Spleen (tissue), 7 donors: ENCODE measurements around the gene CDYL2.

Source experiments
- POLR2A ChIP-seq, 3 donors: fragments of 450-650 bp; IDR thresholded peaks; one replicate each; pipeline ENCODE4 v1.5.1; 2017; ENCODE audit warnings: antibody characterized with exemption in 3 of 3, mild to moderate bottlenecking in 1 of 3
- TF ChIP-seq, protein P1 (sequence below), 11 experiments: fragments of 200-600 bp in 7 of 11; fragments of 450-650 bp in 4 of 11; sonication (generic) in 4 of 11; IDR thresholded peaks in 8 of 11; conservative IDR thresholded peaks in 3 of 11; 1 replicate in 7 of 11; 2 replicates in 4 of 11; pipeline versions ENCODE4 v1.4.0 to v1.8.0; 2016 to 2021; ENCODE audit warnings: antibody characterized with exemption in 11 of 11, inconsistent platforms in 4 of 11, mild to moderate bottlenecking in 1 of 11
- donor health status: DM: no; HTN: no; CAD: no; lungs with moderate emphysema.
- donor health status: DM: no; HTN: no; CAD: no.
- donor health status: DM: no; HTN: no; CAD: no.

- TF ChIP-seq, protein P1, sequence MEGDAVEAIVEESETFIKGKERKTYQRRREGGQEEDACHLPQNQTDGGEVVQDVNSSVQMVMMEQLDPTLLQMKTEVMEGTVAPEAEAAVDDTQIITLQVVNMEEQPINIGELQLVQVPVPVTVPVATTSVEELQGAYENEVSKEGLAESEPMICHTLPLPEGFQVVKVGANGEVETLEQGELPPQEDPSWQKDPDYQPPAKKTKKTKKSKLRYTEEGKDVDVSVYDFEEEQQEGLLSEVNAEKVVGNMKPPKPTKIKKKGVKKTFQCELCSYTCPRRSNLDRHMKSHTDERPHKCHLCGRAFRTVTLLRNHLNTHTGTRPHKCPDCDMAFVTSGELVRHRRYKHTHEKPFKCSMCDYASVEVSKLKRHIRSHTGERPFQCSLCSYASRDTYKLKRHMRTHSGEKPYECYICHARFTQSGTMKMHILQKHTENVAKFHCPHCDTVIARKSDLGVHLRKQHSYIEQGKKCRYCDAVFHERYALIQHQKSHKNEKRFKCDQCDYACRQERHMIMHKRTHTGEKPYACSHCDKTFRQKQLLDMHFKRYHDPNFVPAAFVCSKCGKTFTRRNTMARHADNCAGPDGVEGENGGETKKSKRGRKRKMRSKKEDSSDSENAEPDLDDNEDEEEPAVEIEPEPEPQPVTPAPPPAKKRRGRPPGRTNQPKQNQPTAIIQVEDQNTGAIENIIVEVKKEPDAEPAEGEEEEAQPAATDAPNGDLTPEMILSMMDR (IDR thresholded peaks at IDR 0.05 in 8 of 11, conservative IDR thresholded peaks at IDR 0.05 in 3 of 11), result no peak
- TF ChIP-seq POLR2A (IDR thresholded peaks at IDR 0.05), result no peak
These were observed 112.1 kb downstream of the CDYL2 start for GRCh38 chr16:80692270-80692669.
